Fibroblast of skin of scalp (primary cell): ENCODE results near the gene ERC1.
A peak's percentile ranks its signal among the peaks of the same experiment; 100 is the strongest.
"Not testable (repeated sequence)": the region's sequence is repeated elsewhere in the genome, so short reads cannot be mapped to it uniquely, and the experiment has no call there.

Source experiments
- DNase-seq: peaks from one replicate; pipeline ENCODE4 v3.0.0-alpha.2; 2013

Gene ERC1

DNA sequence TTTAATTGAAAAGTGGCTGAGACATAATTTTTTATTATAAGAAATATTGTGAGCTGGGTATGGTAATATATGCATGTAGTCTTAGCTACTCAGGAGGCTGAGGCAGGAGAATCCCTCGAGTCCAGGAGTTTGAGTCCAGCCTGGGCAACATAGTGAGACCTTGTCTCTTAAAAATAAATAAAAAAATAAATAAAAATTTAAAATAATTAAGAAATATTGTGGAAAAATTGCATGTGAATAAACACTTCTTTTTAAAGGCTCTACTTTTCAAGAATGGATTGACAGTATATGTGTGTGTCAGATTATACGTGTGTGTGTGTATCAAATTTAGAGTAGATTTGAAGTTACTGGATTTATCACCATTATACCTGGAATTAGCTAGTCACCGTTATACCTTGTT, 43.2 kb downstream of the ERC1 start:
- no peak for DNase-seq

DNA sequence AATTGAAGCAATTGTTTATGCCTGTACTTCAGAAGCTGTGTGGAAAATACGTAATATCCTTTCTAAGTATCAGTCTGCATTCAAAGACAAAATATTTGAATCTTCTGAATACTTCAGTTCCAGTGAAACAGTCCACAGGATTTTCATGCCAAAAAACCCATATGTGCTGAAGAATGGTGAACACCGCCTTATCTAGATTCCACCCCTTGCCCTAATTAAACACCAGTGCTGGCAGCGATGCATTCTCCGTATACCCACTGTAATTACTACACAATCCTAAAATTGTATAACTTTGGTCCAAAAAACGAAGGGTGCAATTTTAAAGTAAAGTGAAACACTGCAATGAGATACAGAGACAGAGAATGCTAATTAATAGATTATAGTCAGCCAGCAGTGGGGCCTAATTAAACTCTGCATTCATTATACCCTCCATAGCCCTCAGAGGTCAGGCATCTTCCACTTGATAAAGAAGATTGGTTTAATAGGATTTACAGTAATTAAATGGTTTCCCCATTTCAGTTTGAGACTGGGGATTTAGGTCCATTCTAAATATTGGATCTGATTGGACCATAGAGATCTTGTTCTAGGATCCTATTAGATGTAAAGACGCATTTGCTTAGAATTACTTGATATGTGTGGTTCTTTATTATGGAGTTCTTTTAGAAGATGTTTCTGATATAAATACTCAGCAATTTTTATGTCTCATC, 43.9 kb downstream of the ERC1 start:
- DNase-seq: no peak

GRCh38 chr12:1041478-1041877, 50.5 kb downstream of the ERC1 start:
- DNase-seq: no peak

- DNase-seq: no peak
Observed at GRCh38 chr12:1044199-1044598, 53.2 kb downstream of the ERC1 start.

- DNase-seq: peak; percentile 69
Observed at GRCh38 chr12:1044696-1045095, 53.7 kb downstream of the ERC1 start.

DNA sequence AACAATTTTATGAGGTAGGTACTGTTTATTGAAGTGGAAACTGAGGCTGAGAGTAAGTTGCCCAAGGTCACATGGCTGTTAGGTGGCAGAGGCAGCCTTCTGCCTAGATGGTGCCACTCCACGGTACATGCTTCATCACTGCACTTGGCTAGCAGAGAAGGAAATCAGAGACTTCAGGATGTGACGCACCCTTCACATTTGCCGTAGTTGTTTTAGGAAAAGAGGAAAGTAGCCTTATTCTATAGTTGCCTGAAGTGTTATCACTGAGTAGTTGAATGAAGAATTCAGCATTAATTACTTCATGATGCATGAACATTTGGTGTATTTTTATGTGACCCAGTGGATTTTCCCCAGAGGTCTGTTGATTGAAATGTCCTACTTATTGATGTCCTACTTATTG, 55.7 kb downstream of the ERC1 start:
- no peak for DNase-seq

DNA sequence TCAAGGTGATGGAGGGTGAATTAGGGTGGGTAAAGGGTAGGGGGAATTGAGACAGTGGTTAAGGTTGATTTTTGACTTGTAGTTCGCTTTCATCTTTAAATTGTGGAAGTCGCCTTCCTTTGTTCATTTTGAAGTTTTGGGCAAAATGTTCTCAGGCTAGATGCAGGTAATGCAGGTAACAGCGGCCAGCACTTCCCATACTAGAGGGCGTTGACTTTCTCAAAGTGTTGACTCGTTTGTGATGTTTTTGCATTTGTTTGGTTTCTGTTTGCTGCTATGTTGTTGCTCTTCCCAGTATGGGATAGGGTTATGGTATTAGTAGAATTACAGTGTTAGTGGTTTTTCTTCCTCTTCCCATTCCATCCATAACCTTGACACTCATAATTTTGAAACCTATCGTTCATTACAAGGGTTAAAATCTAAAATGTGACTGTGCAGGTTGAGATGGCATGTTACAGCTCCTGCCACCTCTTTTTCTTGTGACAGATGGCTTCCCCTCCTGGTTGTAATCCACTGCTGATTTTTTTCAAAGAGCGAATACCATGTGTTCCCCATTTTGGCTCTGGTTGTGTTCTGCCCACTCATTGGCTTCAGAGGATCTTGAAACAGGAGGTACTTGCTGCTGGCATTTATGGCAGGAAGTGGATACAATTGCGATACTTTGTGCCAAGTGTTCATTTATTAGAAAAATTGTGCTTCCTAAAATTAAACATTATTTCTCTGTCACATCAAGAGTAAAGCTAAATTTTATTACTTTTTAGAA, 57.1 kb downstream of the ERC1 start:
- no peak for DNase-seq

DNA sequence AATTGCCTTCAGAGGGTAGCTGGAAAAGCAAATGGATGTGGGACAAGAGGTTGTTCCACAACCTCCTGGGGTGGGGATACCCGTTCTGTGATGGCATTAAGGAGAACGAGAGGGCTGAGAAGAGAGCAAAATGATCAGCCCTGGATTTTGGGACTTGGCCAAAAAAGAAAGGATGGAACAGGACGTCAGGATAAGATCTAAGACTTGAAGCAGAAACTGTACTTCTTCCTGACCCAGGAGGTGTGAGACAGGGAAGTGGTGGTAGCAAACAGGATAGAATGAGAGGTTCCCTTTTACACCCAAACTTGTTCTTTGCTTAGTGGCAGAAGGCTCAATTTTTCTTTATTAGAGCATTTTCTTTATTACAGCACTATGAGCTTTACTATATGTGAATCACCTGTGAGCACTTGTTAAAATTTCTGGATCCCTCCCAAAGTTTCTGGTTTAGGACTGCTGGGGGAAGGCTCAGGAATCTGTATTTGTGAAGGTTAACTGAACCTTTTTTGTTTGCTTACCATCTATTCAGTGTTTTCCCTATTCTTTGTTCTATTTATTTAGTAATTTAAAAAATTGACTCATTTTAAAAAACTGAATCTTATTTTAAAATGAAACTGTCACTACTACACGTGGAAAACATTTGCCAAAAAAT, 59.2 kb downstream of the ERC1 start:
- no peak for DNase-seq

GRCh38 chr12:1051672-1052071, 60.6 kb downstream of the ERC1 start:
- not testable (repeated sequence) for DNase-seq

DNA sequence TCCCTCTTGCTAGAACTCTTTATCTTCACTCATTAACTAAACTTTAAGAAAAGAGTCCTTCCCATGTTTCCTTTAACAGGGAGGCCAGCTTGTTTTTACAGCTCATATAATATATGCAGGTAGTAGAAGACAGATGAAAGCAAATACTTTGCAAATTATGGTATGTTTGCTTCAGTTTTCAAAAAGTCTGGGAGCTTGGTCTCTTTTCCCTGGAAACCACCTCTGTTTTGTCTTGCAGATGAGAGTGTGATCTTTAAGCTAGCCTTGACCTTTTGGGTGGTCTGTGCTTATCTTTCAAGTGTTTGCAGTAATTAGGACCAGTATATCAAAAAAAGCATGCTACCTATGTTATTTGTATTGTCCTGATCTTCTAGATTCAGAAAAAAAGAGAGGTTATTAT, 62.7 kb downstream of the ERC1 start:
- DNase-seq: no peak

DNA sequence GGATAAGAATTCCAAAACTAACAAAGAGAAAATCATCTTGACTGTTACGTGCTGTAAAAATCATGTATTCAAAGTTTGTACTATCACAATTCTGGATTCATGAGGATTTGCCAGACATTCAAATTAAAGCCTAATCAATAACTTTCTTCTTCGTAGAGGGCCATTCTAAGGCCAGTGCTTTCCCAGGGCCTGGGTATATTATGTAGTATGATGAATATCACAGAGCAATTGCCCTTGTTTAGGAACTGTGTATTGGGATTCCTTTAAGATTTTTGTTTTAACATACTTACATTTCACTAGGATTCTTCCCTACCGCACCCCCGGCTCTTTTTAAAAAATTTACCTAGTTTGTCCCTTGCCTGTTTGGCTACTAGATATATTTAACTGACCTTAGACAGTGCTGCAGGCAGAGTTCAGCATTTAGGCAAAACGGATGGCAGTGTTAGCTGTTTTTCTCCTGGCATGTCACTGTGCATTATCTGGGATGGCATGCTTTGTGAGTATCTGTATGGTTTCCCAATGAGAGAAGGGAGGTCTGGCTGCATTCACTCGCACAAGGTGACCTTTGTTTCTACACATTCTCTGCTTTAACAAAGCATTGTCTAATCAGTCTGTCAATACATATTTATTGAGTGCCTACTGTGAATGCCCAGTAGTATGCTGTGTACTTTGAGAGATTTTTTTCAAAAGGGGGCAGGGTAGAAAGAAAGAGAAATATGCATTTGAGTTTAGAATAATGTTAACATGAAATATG, 63.3 kb downstream of the ERC1 start:
- DNase-seq: no peak

- no peak for DNase-seq
Observed at GRCh38 chr12:1056390-1056789, 65.4 kb downstream of the ERC1 start.

- DNase-seq: no peak
Observed at GRCh38 chr12:1058423-1058822, 67.4 kb downstream of the ERC1 start.

GRCh38 chr12:1059162-1059561, 68.1 kb downstream of the ERC1 start:
- no peak for DNase-seq

GRCh38 chr12:1063852-1064251, 72.8 kb downstream of the ERC1 start:
- DNase-seq: no peak

DNA sequence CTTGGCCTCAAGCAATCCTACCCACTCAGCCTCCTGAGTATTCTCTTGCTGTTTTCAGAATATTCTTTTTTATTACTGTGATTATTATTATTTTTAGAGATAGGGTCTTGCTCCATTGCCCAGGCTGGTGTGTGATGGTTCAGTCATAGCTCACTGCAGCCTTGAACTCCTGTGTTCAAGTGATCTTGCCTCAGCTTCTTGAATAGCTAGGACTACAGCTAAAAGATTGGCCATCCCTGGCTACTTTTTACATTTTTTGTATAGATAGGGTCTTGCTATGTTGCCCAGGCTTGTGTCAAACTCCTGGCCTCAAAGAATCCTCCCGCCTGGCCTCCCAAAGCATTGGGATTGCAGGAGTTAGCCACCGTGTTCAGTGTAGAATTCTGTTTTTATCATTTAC, 73.3 kb downstream of the ERC1 start:
- no peak for DNase-seq

DNA sequence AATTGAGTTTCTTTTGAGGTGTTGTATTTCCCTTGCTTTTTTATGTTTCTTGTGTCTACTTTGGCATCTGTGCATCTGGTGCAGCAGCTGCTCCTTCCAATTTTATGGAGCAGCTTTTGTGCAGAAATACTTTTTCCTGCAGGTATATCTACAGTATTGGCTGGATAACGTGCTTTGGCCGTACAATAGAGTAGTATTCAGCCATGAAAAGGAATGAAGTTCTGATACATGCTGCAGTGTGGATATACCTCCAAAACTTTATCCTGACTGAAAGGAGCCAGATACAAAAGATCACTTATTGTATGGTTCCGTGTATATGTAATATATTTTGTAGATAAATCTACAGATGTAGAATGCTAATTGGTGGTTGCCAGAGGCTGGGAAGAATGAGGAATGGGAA, 74.6 kb downstream of the ERC1 start:
- no peak for DNase-seq

DNA sequence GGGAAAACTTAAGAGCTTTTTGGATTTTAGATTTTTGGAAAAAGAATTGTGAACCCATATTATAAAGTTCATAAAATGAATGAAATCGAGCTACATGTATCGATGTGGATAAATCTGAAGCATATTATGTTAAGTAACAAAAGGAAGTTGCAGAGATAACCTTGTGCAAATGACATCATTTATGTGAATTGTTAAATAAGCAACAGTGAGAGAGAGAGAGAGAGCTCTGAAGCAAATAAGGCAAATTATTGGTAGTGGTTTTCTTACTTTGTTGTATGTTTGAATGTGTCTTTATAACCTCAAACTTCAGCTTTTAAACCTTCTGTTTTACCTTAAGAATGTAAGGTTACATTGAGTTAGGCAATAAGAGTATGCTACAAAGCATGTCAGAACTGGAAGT, 78.8 kb downstream of the ERC1 start:
- DNase-seq: no peak

GRCh38 chr12:1071182-1071581, 80.2 kb downstream of the ERC1 start:
- DNase-seq: no peak

- DNase-seq: peak; percentile 30
Observed at GRCh38 chr12:1073652-1074051, 82.6 kb downstream of the ERC1 start.

- no peak for DNase-seq
Observed at GRCh38 chr12:1077036-1077803, 86.2 kb downstream of the ERC1 start.

DNA sequence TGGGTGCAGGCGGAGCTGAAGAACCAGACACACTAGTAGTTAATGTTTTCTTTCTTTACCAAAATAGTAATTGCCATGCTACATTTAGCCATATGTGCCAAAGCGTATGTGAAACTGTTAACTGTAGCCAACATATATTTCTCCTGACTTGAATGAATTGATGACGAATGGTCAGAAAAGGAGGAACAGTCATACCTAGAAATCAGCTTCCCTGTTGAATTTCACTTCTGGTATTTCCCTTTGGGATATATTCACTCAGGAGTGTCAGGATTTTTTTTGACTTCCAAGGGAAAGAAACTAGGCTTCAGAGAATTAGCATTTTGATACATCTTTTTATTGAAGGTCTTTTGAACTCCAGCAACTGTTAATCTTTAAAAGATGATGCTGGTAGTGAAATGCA, 87.0 kb downstream of the ERC1 start:
- DNase-seq: no peak
